ENCODE results near the gene COPS6.

GRCh38 chr7:100119072-100119969 lies 30.6 kb downstream of the COPS6 start, which contains the start of the genes CNPY4 and TAF6:
- no peak for TF ChIP-seq CTCF (IDR thresholded peaks at IDR 0.05; ENCODE audit: low read length)
- no peak for TF ChIP-seq EZH2 (IDR thresholded peaks at IDR 0.05; ENCODE audit: borderline replicate concordance, low read length)

Measured in OCI-LY1 (cell line).